Thyroid gland (tissue), 4 donors: Measurements from ENCODE around the gene ZFYVE21. TPM values are rescaled to one million over a fixed set of nuclear protein-coding genes. Genes with fewer than 3 reads are reported as not detected.
A peak's percentile ranks its signal among the peaks of the same experiment; 100 is the strongest.

Experiments
- DNase-seq, 2 donors: peaks; one replicate each; pipeline ENCODE4 v3.0.0-alpha.2; 2019
- H3K27ac ChIP-seq, 3 donors: fragments of 200-600 bp; sonication (generic); 1 replicate in 2 of 3; 2 replicates in 1 of 3; pipeline ENCODE4 v1.5.1; 2016 to 2019; ENCODE audit warnings: mild to moderate bottlenecking in 1 of 3, moderate library complexity in 1 of 3
- H3K27me3 ChIP-seq: fragments of 200-600 bp; sonication (generic); one replicate; pipeline ENCODE4 v1.5.1; 2019
- H3K36me3 ChIP-seq, 2 donors: fragments of 200-600 bp; sonication (generic); one replicate each; pipeline ENCODE4 v1.5.1; 2016 to 2019
- H3K4me1 ChIP-seq, 2 donors: fragments of 200-600 bp; sonication (generic); one replicate each; pipeline ENCODE4 v1.5.1; 2017 to 2019
- H3K4me3 ChIP-seq, 3 donors: fragments of 200-600 bp; sonication (generic); replicated peaks in 1 of 3; 1 replicate in 2 of 3; 2 replicates in 1 of 3; pipeline ENCODE4 v1.5.1; 2016; ENCODE audit warnings: mild to moderate bottlenecking in 1 of 3
- H3K9me3 ChIP-seq: fragments of 200-600 bp; sonication (generic); one replicate; pipeline ENCODE4 v1.5.1; 2017
- POLR2A ChIP-seq, 2 donors: fragments of 450-650 bp; IDR thresholded peaks; one replicate each; pipeline ENCODE4 v1.6.1; 2017; ENCODE audit warnings: antibody characterized with exemption in 2 of 2, mild to moderate bottlenecking in 2 of 2, moderate library complexity in 1 of 2
- WGBS, 2 donors: methylation state at CpG; one replicate each; pipeline ENCODE4 v1.1.5; 2017; 5-methylcytosine and 5-hydroxymethylcytosine counted together
- intact Hi-C: fragments of 100-400 bp; cut with DNase I; formaldehyde crosslinking; loops from one replicate; pipeline ENCODE4 v1.15.1; 2023
- total RNA-seq, 4 donors: library from RNA; depleted of rRNA; stranded (reverse); fragments of >200 nt; gene quantifications; one replicate each; pipeline ENCODE4 v1.2.3, GENCODE V29; 2016
- TF ChIP-seq, protein P1 (sequence below), 6 experiments: fragments of 200-600 bp in 3 of 6; fragments of 450-650 bp in 3 of 6; sonication (generic) in 3 of 6; IDR thresholded peaks; one replicate each; pipeline ENCODE4 v1.5.1; 2016 to 2019; ENCODE audit warnings: antibody characterized with exemption in 6 of 6, mild to moderate bottlenecking in 2 of 6, inconsistent platforms in 1 of 6, moderate library complexity in 1 of 6

Gene ZFYVE21
- total RNA-seq, 4 donors from 2014 or later, result 113 to 167 (median 131) TPM

DNA sequence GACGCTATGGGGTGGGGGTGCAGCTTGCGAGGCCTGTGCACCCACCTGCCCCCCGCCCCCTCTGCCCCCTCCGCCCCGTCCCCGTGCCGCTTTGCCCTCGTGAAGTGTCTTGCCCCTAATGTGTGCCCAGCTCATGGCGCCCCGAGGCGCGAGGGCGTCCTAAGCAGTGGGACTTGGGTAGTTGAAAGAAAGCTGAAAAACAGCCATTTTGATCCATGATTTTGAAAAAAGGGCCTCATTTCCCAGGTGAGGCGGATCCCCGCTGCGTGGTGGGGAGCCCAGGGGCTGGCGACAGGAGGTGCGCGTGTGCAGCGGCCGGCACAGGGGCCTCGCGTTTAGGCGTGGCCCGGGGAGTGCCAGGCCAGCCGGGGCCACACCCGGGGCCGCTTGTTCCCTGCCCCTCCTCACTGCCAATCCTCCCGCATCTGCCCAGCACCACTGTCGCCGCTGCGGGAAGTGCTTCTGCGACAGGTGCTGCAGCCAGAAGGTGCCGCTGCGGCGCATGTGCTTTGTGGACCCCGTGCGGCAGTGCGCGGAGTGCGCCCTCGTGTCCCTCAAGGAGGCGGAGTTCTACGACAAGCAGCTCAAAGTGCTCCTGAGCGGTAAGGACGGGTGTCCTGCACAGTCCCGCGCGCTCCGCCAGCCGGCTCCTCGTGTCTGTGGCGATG lies 11.8 kb downstream of the ZFYVE21 start:
- peaks cover 29 to 48% of the 10 kb centered on the region in 2 donors for H3K4me1 ChIP-seq
- no peaks in the 10 kb centered on the region for H3K9me3 ChIP-seq
- no peak overlapping the region for H3K4me3 ChIP-seq
- peaks cover 5 to 6% of the 10 kb centered on the region in 2 donors for H3K36me3 ChIP-seq
- H3K27ac ChIP-seq, result peak overlapping the region; percentile 79 to 92 (median 92)
- intact Hi-C loops, result no loop called here
- H3K27me3 ChIP-seq, result no peaks in the 10 kb centered on the region
- 54 to 72% methylated on average over 37 to 47 of the region's 53 CpGs for WGBS, 2 donors
- no peak for TF ChIP-seq POLR2A (IDR thresholded peaks at IDR 0.05)
- TF ChIP-seq, protein P1, sequence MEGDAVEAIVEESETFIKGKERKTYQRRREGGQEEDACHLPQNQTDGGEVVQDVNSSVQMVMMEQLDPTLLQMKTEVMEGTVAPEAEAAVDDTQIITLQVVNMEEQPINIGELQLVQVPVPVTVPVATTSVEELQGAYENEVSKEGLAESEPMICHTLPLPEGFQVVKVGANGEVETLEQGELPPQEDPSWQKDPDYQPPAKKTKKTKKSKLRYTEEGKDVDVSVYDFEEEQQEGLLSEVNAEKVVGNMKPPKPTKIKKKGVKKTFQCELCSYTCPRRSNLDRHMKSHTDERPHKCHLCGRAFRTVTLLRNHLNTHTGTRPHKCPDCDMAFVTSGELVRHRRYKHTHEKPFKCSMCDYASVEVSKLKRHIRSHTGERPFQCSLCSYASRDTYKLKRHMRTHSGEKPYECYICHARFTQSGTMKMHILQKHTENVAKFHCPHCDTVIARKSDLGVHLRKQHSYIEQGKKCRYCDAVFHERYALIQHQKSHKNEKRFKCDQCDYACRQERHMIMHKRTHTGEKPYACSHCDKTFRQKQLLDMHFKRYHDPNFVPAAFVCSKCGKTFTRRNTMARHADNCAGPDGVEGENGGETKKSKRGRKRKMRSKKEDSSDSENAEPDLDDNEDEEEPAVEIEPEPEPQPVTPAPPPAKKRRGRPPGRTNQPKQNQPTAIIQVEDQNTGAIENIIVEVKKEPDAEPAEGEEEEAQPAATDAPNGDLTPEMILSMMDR (IDR thresholded peaks at IDR 0.05), result peak in 4 of 6 experiments; percentile 10 to 57 (median 37)
- DNase-seq, result peak; percentile 73 to 75

DNA sequence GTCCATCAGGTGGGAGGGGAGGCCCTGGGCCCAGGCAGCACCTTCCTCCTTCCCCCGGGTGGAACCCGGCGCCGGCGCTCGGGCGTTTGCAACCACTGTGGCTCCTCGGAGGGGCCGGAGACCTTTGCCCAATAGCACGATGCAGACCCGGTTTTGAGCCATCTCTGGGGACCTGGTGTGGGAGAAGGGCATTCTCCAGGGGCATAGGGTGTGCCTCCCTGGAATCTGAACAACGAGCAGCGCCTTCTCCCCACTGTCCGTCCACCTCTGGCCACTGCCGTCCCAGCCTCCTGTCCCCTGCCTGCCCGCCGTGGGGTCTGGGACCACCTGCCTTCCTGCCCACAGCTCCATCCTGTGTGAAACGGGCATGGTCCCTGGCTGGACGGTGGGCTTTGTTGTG lies 12.5 kb downstream of the ZFYVE21 start:
- H3K4me3 ChIP-seq, result no peak overlapping the region
- H3K36me3 ChIP-seq, result peaks cover 9 to 13% of the 10 kb centered on the region in 2 donors
- TF ChIP-seq POLR2A (IDR thresholded peaks at IDR 0.05), result no peak
- TF ChIP-seq, protein P1 (IDR thresholded peaks at IDR 0.05), result no peak
- intact Hi-C loops, result no loop called here
- WGBS, 2 donors, result 68 to 75% methylated on average over 10 to 16 of the region's 19 CpGs
- H3K4me1 ChIP-seq, result peaks cover 25 to 41% of the 10 kb centered on the region in 2 donors
- DNase-seq, result no peak
- H3K27me3 ChIP-seq, result no peaks in the 10 kb centered on the region
- H3K27ac ChIP-seq, result peak overlapping the region; percentile 79 to 92 (median 92)
- no peaks in the 10 kb centered on the region for H3K9me3 ChIP-seq

DNA sequence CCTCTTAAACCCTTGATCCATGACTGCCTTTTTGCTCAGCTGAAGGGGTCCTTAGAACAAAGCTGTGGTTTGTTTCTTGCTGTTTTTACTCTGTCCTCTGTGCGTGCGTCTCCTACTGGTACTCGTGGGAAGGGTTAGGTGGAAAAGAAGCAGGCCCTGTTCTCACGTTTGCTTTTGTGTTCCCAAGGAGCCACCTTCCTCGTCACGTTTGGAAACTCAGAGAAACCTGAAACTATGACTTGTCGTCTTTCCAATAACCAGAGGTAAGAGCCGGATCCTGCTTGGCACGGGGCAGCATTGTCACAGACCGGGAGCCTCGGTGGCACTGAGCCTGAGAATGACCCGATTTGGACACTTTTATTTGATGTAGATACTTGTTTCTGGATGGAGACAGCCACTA lies 13.1 kb downstream of the ZFYVE21 start:
- Histone ChIP-seq H3K4me1 (peaks cover 19 to 36% of the 10 kb centered on the region in 2 donors), H3K27me3 (no peaks in the 10 kb centered on the region), H3K9me3 (no peaks in the 10 kb centered on the region), H3K4me3 (no peak overlapping the region), H3K27ac (peak overlapping the region; percentile 79 to 92 (median 92)), H3K36me3 (peaks cover 14 to 19% of the 10 kb centered on the region in 2 donors)
- DNase-seq, result peak; percentile 83 to 91
- 39 to 47% methylated on average over 12 of the region's 12 CpGs for WGBS, 2 donors
- intact Hi-C loops, result no loop called here
- TF ChIP-seq, protein P1 (IDR thresholded peaks at IDR 0.05), result peak in 5 of 6 experiments; percentile 13 to 66 (median 46)
- TF ChIP-seq POLR2A (IDR thresholded peaks at IDR 0.05), result peak in 1 of 2 donors; percentile 51

DNA sequence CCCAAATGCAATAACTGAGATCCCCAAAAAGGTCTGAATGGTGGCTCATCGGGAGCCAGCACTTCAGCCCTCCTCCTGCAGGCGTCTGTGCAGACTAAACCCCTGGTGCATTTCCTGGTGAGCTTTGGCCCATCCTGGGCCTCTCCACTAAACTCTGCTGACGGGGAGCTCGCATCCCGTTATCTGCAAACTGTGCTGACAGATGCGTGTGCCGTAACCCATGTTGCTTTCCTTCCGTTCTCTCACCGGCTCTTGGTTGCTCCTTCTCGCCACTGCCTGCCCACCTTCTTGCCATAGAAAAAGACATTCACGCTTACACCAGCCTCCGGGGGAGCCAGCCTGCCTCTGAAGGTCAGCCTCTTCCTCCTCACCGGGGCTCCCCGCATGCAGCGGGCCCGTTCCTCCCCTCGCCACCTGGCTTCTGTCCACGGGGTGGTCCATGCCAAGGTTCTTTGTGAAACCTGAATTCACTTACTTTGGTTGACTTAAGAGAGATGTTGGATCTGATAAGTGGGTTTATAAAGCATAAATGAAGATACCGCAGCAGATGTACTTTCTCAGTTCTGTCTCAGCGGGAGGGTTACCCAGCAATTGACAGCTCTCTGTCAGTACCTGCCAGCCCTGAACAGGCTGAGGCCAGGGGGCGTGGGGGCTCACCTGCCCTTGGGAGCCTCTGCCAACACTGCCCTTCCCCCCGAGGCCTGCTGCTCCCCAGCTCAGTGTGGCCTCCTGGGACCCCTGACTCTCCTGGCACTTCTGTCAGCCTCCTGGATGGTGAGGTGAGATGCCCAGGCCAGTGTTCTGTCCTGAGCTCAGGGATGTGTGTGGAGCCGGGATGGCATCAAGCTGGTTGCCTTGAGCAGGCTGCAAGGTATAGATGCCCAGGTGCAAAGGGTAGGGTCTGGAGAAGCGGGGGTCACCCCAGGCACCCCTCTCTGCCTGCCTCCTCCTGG lies 14.2 kb downstream of the ZFYVE21 start:
- peaks cover 19 to 29% of the 10 kb centered on the region in 2 donors for H3K4me1 ChIP-seq
- intact Hi-C loops, result no loop called here
- WGBS, 2 donors, result 87% methylated on average over 21 to 23 of the region's 24 CpGs
- no peaks in the 10 kb centered on the region for H3K9me3 ChIP-seq
- H3K27ac ChIP-seq, result peak overlapping the region; percentile 26 to 92 (median 92)
- H3K36me3 ChIP-seq, result peaks cover 21 to 30% of the 10 kb centered on the region in 2 donors
- TF ChIP-seq, protein P1 (IDR thresholded peaks at IDR 0.05), result no peak
- TF ChIP-seq POLR2A (IDR thresholded peaks at IDR 0.05), result no peak
- DNase-seq, result no peak
- no peak overlapping the region for H3K4me3 ChIP-seq
- no peaks in the 10 kb centered on the region for H3K27me3 ChIP-seq
